Uterus (tissue), 4 donors: ENCODE measurements around the gene SLC35E3. TPM values are rescaled to one million over a fixed set of nuclear protein-coding genes. Genes with fewer than 3 reads are reported as not detected.
A peak's percentile ranks its signal among the peaks of the same experiment; 100 is the strongest.
"Not testable (repeated sequence)": the region's sequence is repeated elsewhere in the genome, so short reads cannot be mapped to it uniquely, and the experiment has no call there.

Experiments
- DNase-seq, 2 donors: peaks; one replicate each; pipeline ENCODE4 v3.0.0-alpha.2; 2019 to 2020
- H3K27ac ChIP-seq, 2 donors: fragments of 200-600 bp; sonication (generic); 1 replicate in 1 of 2; 2 replicates in 1 of 2; pipeline ENCODE4 v1.5.1; 2016 to 2018
- H3K27me3 ChIP-seq, 2 donors: fragments of 200-600 bp; sonication (generic); one replicate each; pipeline ENCODE4 v1.5.1; 2018 to 2019; ENCODE audit warnings: control low read depth in 1 of 2
- H3K36me3 ChIP-seq, 2 donors: fragments of 200-600 bp; sonication (generic); one replicate each; pipeline ENCODE4 v1.5.1; 2019; ENCODE audit warnings: control low read depth in 1 of 2
- H3K4me1 ChIP-seq, 2 donors: fragments of 200-600 bp; sonication (generic); one replicate each; pipeline ENCODE4 v1.5.1; 2018 to 2019; ENCODE audit warnings: control low read depth in 1 of 2
- H3K4me3 ChIP-seq, 2 donors: fragments of 200-600 bp; sonication (generic); 1 replicate in 1 of 2; 2 replicates in 1 of 2; pipeline ENCODE4 v1.5.1; 2018 to 2019; ENCODE audit warnings: mild to moderate bottlenecking in 1 of 2
- H3K9me3 ChIP-seq, 2 donors: fragments of 200-600 bp; sonication (generic); one replicate each; pipeline ENCODE4 v1.5.1; 2019; ENCODE audit warnings: control low read depth in 1 of 2
- POLR2A ChIP-seq, 2 donors: fragments of 450-650 bp; IDR thresholded peaks; one replicate each; pipeline ENCODE4 v1.6.1; 2016; ENCODE audit warnings: antibody characterized with exemption in 2 of 2, mild to moderate bottlenecking in 1 of 2, moderate library complexity in 1 of 2
- intact Hi-C: fragments of 100-400 bp; cut with DNase I; formaldehyde crosslinking; loops from one replicate; pipeline ENCODE4 v1.15.1; 2023; ENCODE audit warnings: low total_unique reads
- total RNA-seq, 4 donors: library from RNA; depleted of rRNA in 3 of 4; stranded (reverse); fragments of >200 nt in 3 of 4; gene quantifications; one replicate each; pipeline versions ENCODE4 v1.1.0 to v1.2.4, GENCODE V29; 2014 to 2023
- TF ChIP-seq, protein P1 (sequence below), 4 experiments: fragments of 200-600 bp in 2 of 4; fragments of 450-650 bp in 2 of 4; sonication (generic) in 2 of 4; IDR thresholded peaks; one replicate each; pipeline ENCODE4 v1.5.1; 2016 to 2019; ENCODE audit warnings: antibody characterized with exemption in 4 of 4, mild to moderate bottlenecking in 2 of 4, moderate library complexity in 1 of 4
- donor health status: DM: yes; HTN: yes; CAD: no.

The SLC35E3 gene
- total RNA-seq, 4 donors from 2014 or later: 0.29 to 15.3 (median 6.5) TPM; not detected in 1

DNA sequence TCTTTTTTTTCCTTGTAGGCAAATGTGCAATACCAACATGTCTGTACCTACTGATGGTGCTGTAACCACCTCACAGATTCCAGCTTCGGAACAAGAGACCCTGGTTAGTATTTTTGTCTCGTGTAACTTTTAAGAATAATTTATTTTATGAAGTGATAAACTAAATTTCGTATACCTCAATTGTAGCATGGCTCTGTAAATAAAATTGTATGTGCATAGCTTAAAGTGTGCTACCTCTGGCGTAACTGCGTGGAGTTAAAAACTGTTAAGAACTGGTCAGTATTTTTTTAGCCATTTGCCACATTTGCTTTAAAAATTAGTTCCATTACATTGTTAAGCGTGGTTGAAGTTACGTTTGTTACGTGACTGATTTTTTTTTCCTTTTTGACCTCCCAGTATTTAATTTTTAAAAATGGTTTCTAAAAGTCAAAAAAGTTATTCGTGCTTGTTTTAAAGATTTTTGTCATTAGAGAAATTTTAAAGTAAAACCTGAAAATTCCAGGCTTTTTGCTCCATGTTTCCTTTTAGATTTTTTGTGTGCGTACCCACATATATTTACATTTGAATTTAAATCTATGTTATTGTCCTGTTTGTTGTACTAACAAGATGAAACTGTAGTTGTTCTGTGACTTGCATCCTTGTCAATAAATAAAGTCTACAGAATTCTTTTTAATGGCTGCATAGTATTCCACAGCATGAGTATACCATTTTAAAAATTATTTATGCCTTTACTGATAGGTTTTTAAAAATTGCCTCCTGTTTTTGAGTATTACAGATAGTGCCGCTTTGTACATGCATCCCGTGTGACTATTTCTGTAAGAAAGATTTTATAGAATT lies 63.4 kb downstream of the SLC35E3 start:
- intact Hi-C loops: no loop called here
- Histone ChIP-seq H3K4me1 (peaks cover 0 to 9% of the 10 kb centered on the region in 2 donors), H3K4me3 (peak overlapping the region; percentile 78 to 99)

DNA sequence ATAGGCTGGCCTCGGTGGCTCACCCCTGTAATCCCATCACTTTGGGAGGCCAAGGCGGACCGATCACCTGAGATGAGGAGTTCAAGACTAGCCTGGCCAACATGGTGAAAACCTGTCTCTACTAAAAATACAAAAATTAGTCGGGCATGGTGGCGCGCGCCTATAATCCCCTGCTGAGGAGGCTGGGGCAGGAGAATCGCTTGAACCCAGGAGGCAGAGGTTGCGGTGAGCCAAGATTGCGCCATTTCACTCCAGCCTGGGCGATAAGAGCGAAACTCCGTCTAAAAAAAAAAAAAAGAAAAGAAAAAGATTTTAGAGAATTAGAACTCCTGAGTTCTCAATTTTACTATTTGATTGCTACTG lies 64.0 kb downstream of the SLC35E3 start:
- H3K4me1 ChIP-seq, H3K27me3 ChIP-seq, H3K4me3 ChIP-seq, H3K27ac ChIP-seq, intact Hi-C loops, DNase-seq, H3K9me3 ChIP-seq, H3K36me3 ChIP-seq: not testable (repeated sequence)

More for the DNA sequence above, 63.4 kb downstream of the SLC35E3 start:
- TF ChIP-seq POLR2A (IDR thresholded peaks at IDR 0.05): no peak
- TF ChIP-seq, protein P1, sequence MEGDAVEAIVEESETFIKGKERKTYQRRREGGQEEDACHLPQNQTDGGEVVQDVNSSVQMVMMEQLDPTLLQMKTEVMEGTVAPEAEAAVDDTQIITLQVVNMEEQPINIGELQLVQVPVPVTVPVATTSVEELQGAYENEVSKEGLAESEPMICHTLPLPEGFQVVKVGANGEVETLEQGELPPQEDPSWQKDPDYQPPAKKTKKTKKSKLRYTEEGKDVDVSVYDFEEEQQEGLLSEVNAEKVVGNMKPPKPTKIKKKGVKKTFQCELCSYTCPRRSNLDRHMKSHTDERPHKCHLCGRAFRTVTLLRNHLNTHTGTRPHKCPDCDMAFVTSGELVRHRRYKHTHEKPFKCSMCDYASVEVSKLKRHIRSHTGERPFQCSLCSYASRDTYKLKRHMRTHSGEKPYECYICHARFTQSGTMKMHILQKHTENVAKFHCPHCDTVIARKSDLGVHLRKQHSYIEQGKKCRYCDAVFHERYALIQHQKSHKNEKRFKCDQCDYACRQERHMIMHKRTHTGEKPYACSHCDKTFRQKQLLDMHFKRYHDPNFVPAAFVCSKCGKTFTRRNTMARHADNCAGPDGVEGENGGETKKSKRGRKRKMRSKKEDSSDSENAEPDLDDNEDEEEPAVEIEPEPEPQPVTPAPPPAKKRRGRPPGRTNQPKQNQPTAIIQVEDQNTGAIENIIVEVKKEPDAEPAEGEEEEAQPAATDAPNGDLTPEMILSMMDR (IDR thresholded peaks at IDR 0.05): no peak
- DNase-seq: no peak
- peak overlapping the region; percentile 98 to 99 for H3K27ac ChIP-seq
- no peaks in the 10 kb centered on the region for H3K36me3 ChIP-seq
- no peaks in the 10 kb centered on the region for H3K27me3 ChIP-seq
- no peaks in the 10 kb centered on the region for H3K9me3 ChIP-seq

DNA sequence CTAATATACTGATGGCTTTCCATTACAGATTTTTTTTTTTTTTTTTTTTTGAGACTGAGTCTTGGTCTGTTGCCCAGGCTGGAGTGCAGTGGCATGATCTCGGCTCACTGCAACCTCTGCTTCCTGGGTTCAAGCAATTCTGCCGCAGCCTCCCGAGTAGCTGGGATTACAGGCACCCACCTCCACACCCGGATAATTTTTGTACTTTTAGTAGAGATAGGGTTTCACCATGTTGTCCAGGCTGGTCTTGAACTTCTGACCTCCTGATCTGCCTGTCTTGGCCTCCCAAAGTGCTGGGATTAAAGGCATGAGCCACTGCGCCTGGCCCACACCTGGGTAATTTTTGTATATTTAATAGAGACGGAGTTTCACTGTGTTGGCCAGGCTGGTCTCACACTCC lies 65.6 kb downstream of the SLC35E3 start:
- DNase-seq, H3K4me3 ChIP-seq, H3K36me3 ChIP-seq, H3K27me3 ChIP-seq, H3K4me1 ChIP-seq, H3K9me3 ChIP-seq, intact Hi-C loops, H3K27ac ChIP-seq: not testable (repeated sequence)

DNA sequence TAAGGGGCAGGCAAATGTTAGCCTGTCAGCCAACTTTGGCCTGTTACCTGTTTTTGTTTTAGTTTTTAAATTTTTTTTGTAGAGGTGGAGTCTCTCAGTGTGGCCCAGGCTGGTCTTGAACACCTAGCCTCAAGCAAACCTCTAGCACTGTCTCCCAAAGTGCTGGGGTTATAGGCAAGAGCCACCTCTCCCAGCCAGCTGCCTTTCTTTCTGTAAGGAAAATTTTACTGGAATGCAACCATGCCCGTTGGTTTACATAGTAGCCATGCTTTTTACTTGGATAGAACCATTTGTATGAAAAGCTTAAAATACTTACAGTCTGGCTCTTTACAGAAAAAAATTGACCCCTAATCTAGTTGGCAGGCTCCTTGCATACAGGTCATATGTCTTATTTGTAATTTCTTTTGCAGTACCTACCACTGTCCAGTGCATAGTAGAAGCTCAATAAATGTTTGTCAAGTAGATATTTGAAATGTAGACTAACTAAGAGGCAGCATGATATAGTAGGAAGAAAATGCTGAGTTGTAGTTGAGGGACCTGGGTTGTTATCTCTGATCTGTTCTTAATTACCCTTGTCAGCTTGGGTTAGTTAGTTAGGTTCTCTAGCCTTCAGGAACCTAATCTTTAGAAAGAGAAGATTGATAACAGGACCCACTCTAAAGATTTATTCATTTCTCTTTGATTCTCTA lies 66.7 kb downstream of the SLC35E3 start:
- intact Hi-C loops: no loop called here
- Histone ChIP-seq H3K4me3 (no peak overlapping the region), H3K36me3 (no peaks in the 10 kb centered on the region), H3K4me1 (peaks cover 5 to 9% of the 10 kb centered on the region in 2 donors), H3K27me3 (no peaks in the 10 kb centered on the region), H3K9me3 (no peaks in the 10 kb centered on the region), H3K27ac (peak overlapping the region in 1 of 2 donors; percentile 1)
- TF ChIP-seq POLR2A (IDR thresholded peaks at IDR 0.05): no peak
- TF ChIP-seq, protein P1 (IDR thresholded peaks at IDR 0.05): no peak
- DNase-seq: no peak

DNA sequence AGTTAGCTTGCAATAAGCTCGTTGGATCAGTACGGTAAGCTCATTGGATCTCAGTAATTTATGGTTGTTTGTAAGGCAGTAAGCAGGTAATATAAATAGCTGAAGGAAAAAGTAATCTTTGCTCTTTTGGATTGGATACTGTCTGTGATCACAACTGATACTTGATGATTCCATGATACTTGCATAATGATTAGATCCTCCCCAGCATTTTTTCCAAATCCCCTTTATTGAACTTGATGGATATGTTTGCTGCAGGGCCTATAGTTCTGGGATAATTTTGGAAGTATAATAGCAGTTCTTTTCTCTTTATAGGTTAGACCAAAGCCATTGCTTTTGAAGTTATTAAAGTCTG lies 67.2 kb downstream of the SLC35E3 start:
- H3K4me1 ChIP-seq: peaks cover 5 to 9% of the 10 kb centered on the region in 2 donors
- no peak overlapping the region for H3K4me3 ChIP-seq
- TF ChIP-seq POLR2A (IDR thresholded peaks at IDR 0.05): no peak
- TF ChIP-seq, protein P1 (IDR thresholded peaks at IDR 0.05): no peak
- H3K27me3 ChIP-seq: no peaks in the 10 kb centered on the region
- DNase-seq: no peak
- intact Hi-C loops: no loop called here
- no peaks in the 10 kb centered on the region for H3K9me3 ChIP-seq
- no peak overlapping the region for H3K27ac ChIP-seq
- H3K36me3 ChIP-seq: no peaks in the 10 kb centered on the region

DNA sequence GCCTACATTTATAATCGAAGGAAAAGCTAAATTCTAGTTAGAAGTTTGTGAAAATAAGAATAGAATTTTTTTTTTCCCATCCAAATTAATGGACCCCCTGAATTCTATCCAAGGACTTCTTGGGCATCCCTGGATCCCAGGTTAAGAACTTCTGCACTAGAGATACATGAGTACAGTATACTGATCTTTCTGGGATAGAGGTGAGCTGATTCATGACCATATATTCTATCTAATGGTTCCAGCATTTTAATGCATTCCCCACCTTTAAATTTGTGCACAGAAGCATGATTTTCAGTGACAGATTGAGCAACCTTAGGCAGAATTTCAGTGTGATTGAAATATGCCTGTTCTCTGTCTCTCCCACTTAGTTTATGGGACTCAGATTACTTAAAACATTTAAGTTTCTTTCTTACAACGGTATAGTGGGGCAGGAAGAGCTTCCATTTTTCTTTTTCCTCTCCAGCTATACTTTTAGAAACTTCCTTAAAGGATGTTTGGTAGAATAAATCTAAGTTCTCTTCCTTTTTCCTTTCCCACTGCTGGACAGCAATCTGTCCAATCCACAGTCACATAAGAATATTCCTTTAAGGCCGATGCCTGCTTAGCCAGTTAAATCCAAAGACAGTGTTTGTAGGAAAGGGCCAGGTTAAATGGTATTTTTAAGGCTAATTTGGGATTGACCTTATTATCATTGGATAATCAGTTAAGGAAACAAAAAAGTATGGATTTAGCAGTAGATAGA lies 68.7 kb downstream of the SLC35E3 start:
- Histone ChIP-seq H3K27me3 (no peaks in the 10 kb centered on the region), H3K27ac (no peak overlapping the region), H3K4me3 (no peak overlapping the region), H3K4me1 (peaks cover 5 to 9% of the 10 kb centered on the region in 2 donors), H3K36me3 (no peaks in the 10 kb centered on the region), H3K9me3 (no peaks in the 10 kb centered on the region)
- no peak for DNase-seq
- intact Hi-C loops: no loop called here
- TF ChIP-seq, protein P1 (IDR thresholded peaks at IDR 0.05): no peak
